ENCODE results near the gene MGMT. TPM values are rescaled to one million over a fixed set of nuclear protein-coding genes. Genes with fewer than 3 reads are reported as not detected.

Gene MGMT
- total RNA-seq, 2 experiments from 2014 or later: 9.0 to 9.6 TPM

DNA sequence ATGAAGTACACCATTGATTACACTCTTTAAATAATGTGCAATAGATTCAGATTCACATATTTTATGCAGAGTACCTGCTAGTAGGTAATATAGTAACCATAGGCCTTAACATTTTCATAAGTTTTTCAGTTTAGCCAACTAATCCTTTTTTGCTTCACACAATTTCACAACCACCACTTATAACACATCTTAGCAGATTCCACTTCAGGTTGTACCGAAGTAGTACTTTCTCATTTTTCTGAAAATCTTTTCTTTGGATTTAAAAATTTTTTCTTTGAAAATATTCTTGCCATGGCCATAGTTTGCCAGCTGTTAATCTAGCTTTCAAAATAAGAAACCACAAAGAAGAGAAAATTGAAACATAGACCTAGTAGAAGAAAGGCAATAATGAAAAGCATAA, 203.1 kb downstream of the MGMT start:
- Histone ChIP-seq H3K9me3 (ENCODE audit: control insufficient read depth in 1 of 2, insufficient read depth in 1 of 2, low read length in 2 of 2) (peaks cover 0 to 16% of the 10 kb centered on the region in 2 experiments), H3K27me3 (ENCODE audit: control insufficient read depth in 1 of 2, insufficient read depth in 2 of 2, low read length in 2 of 2) (no peaks in the 10 kb centered on the region), H3K36me3 (ENCODE audit: insufficient read depth, low read length) (no peaks in the 10 kb centered on the region), H3K27ac (ENCODE audit: low read depth in 1 of 2, low read length in 2 of 2) (no peak overlapping the region), H3K4me3 (ENCODE audit: low read length) (no peak overlapping the region), H3K4me1 (ENCODE audit: insufficient read depth, low read length) (no peaks in the 10 kb centered on the region)
- no peak for ATAC-seq (ENCODE audit: poor library complexity)
- no peaks in the 10 kb centered on the region for H3K27me3 Mint-ChIP-seq
- peaks cover 92% of the 10 kb centered on the region for H3K36me3 Mint-ChIP-seq (ENCODE audit: low read depth)
- intact Hi-C loops (cut with DNase I, micrococcal nuclease): no loop called here
- no peak for DNase-seq
- ChIA-PET CTCF (no interaction called here), POLR2A (no interaction called here)
- no peaks in the 10 kb centered on the region for H3K4me1 Mint-ChIP-seq (ENCODE audit: low read depth)
- TF ChIP-seq, protein P1, sequence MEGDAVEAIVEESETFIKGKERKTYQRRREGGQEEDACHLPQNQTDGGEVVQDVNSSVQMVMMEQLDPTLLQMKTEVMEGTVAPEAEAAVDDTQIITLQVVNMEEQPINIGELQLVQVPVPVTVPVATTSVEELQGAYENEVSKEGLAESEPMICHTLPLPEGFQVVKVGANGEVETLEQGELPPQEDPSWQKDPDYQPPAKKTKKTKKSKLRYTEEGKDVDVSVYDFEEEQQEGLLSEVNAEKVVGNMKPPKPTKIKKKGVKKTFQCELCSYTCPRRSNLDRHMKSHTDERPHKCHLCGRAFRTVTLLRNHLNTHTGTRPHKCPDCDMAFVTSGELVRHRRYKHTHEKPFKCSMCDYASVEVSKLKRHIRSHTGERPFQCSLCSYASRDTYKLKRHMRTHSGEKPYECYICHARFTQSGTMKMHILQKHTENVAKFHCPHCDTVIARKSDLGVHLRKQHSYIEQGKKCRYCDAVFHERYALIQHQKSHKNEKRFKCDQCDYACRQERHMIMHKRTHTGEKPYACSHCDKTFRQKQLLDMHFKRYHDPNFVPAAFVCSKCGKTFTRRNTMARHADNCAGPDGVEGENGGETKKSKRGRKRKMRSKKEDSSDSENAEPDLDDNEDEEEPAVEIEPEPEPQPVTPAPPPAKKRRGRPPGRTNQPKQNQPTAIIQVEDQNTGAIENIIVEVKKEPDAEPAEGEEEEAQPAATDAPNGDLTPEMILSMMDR (IDR thresholded peaks at IDR 0.05): no peak
- no peak overlapping the region for H3K4me3 Mint-ChIP-seq
- no peak overlapping the region for H3K27ac Mint-ChIP-seq
- H3K9me3 Mint-ChIP-seq: peaks cover 13% of the 10 kb centered on the region

DNA sequence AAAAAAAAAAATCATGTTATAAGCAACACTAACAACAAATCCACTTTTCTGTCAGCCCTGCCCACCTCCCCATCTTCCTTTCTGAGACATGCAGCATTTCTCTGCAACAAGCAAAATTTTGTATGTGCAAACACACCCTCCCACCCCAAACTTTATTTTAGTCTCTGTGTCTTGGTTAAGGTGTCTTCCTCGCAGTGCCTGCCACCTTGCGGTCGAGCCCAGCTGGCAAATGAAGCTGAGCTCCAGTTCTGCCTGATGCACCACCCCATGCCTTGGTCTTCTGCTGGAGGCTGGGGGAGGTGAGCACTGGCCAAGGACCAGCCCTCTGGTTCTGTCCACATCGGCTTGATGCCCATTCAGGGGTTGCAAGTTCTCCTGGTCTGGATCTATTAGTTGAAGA, 206.3 kb downstream of the MGMT start:
- peaks cover 75% of the 10 kb centered on the region for H3K36me3 Mint-ChIP-seq (ENCODE audit: low read depth)
- no peaks in the 10 kb centered on the region for H3K4me1 Mint-ChIP-seq (ENCODE audit: low read depth)
- H3K4me3 Mint-ChIP-seq: no peak overlapping the region
- H3K27ac Mint-ChIP-seq: no peak overlapping the region
- TF ChIP-seq, protein P1 (IDR thresholded peaks at IDR 0.05): no peak
- H3K36me3 ChIP-seq (ENCODE audit: insufficient read depth, low read length): no peaks in the 10 kb centered on the region
- H3K27me3 ChIP-seq (ENCODE audit: control insufficient read depth in 1 of 2, insufficient read depth in 2 of 2, low read length in 2 of 2): no peaks in the 10 kb centered on the region
- H3K4me1 ChIP-seq (ENCODE audit: insufficient read depth, low read length): no peaks in the 10 kb centered on the region
- no peak overlapping the region for H3K27ac ChIP-seq (ENCODE audit: low read depth in 1 of 2, low read length in 2 of 2)
- no peak overlapping the region for H3K4me3 ChIP-seq (ENCODE audit: low read length)
- peaks cover 13 to 16% of the 10 kb centered on the region in 2 experiments for H3K9me3 ChIP-seq (ENCODE audit: control insufficient read depth in 1 of 2, insufficient read depth in 1 of 2, low read length in 2 of 2)
- POLR2A ChIA-PET: no interaction called here
- DNase-seq (no peak), ATAC-seq (ENCODE audit: poor library complexity) (no peak)
- intact Hi-C loops (cut with DNase I, micrococcal nuclease): no loop called here
- H3K9me3 Mint-ChIP-seq: peaks cover 3% of the 10 kb centered on the region
- no peaks in the 10 kb centered on the region for H3K27me3 Mint-ChIP-seq
- CTCF ChIA-PET: no interaction called here

DNA sequence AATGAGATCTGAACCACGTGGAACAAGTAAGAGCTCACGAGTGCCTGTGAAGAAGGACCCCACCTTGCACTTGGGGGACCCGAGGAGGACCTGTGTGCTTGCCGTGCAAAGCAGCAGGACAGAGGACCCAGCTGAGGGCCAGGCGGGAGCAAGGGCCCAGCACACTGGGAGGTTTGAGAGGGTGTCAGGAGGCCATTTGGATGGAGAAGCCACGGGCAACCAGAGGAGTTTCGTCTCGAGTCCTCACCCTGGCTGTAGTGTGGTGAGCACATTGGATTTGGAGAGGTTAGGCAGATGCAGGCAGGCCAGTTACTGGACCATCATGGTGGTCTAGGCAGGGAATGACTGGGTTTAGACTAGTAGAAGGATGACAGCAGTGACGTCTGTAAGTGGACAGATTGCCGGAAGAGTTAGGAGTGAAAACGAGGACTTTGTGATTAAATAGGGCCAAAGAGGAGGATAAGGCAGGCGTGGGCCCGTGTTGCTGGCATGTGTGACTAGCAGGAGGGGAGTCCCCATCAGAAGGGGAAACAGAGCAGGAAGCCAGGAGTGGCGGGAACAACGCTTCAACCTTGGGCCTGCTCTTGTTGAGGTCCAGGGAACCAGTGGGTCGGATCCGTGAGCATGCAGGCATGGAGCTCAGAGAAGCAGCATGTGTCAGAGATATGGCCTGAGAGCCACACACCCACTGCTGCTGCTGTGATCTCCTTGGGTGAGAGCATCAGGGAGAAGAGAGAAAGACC, 208.2 kb downstream of the MGMT start:
- Mint-ChIP-seq H3K27ac (no peak overlapping the region), H3K36me3 (ENCODE audit: low read depth) (peaks cover 70% of the 10 kb centered on the region), H3K27me3 (no peaks in the 10 kb centered on the region), H3K9me3 (peaks cover 3% of the 10 kb centered on the region), H3K4me3 (no peak overlapping the region), H3K4me1 (ENCODE audit: low read depth) (no peaks in the 10 kb centered on the region)
- TF ChIP-seq, protein P1 (IDR thresholded peaks at IDR 0.05): no peak
- ChIA-PET CTCF (no interaction called here), POLR2A (no interaction called here)
- H3K4me3 ChIP-seq (ENCODE audit: low read length): no peak overlapping the region
- no peaks in the 10 kb centered on the region for H3K36me3 ChIP-seq (ENCODE audit: insufficient read depth, low read length)
- intact Hi-C loops (cut with DNase I, micrococcal nuclease): no loop called here
- H3K9me3 ChIP-seq (ENCODE audit: control insufficient read depth in 1 of 2, insufficient read depth in 1 of 2, low read length in 2 of 2): peaks cover 5 to 21% of the 10 kb centered on the region in 2 experiments
- DNase-seq (no peak), ATAC-seq (ENCODE audit: poor library complexity) (no peak)
- H3K27ac ChIP-seq (ENCODE audit: low read depth in 1 of 2, low read length in 2 of 2): no peak overlapping the region
- no peaks in the 10 kb centered on the region for H3K4me1 ChIP-seq (ENCODE audit: insufficient read depth, low read length)
- no peaks in the 10 kb centered on the region for H3K27me3 ChIP-seq (ENCODE audit: control insufficient read depth in 1 of 2, insufficient read depth in 2 of 2, low read length in 2 of 2)
